Left ventricle myocardium superior (tissue), 1 donor: Measurements from ENCODE around the gene MCM7. TPM values are rescaled to one million over a fixed set of nuclear protein-coding genes. Genes with fewer than 3 reads are reported as not detected.
"Not testable (repeated sequence)": the region's sequence is repeated elsewhere in the genome, so short reads cannot be mapped to it uniquely, and the experiment has no call there.

Experiments
- ATAC-seq: fragments of 200-7000 bp; cut with Tn5 transposase; one replicate; pipeline ENCODE4 v1.9.1; 2020; ENCODE audit warnings: mild to moderate bottlenecking, moderate library complexity
- DNase-seq: peaks from one replicate; pipeline ENCODE4 v3.0.0-alpha.2; 2020
- intact Hi-C: fragments of 100-400 bp; cut with micrococcal nuclease; formaldehyde crosslinking; loops from one replicate; pipeline ENCODE4 v1.11.0; 2022
- long read RNA-seq: library from polyadenylated mRNA; unstranded; transcript quantifications from one replicate; pipeline ENCODE4 v2.0.0, GENCODE V29; 2021
- total RNA-seq: library from RNA; stranded (reverse); fragmentation: NEBNext Ultra II Directional; extraction: Animal tissue kit (Norgen Biotek cat#: 25700); gene quantifications from one replicate; pipeline ENCODE4 v1.2.1, GENCODE V29; 2021
- donor health status: DM: no; HTN: yes; CAD: no; lungs with severe emphysema.

Gene MCM7
- total RNA-seq, result 23.9 TPM
- long read RNA-seq, transcript MCM7-201 (15 exons, 2,957 nt), result major isoform, 11 of 20 reads
- long read RNA-seq, partial matches to known transcripts, result 6 of 20 reads
- long read RNA-seq, other reads (novel, unspliced or antisense), result 3 of 20 reads

DNA sequence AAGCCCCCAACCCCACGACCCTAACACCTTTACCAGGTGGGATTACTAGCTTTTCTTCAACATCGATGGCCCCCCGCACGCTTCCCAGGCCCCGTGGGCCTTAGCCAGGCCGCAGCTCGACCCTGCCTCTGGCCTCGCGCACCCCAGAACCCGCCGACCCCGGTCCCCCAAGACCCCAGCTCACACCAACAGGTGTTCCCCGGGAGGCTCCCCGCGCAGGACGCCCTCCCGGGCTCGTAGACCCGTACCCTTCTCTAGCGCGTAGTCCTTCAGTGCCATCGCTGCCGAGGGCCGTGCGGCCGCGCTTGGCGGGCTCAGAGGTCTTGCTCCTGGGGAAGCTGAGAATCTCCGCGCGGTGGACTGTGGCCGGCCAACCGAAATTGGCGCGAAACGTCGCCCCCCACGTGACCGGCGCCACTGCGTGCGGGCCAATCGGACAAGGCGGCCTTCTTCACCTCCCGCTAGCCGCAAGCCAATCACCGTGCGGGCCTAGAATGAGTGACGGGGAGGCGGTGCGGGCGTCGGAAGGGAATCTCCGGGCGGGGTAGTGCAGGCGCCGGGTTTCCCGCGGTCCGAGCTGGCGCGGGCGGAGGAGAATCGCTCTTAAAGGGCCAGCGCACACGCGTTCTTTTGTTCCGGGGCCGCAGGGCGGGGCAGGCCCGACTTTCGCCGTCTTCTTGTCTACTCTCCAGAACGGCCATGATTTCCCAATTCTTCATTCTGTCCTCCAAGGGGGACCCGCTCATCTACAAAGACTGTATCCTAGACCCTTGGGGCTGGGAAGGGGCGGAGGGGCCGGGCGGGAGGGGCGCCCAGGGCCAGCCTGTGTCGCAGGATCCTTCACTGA is at the start of gene MCM7, which contains the start of gene AP4M1:
MCM7 (minus strand) TSS at position 382 of the 847 bp plus-strand sequence; CDS start at position 279, 103 bp downstream.
AP4M1 (plus strand) TSS at position 628 of the 847 bp plus-strand sequence; CDS start at position 700, 72 bp downstream.
- intact Hi-C loops, result no loop called here
- ATAC-seq (peak; percentile 95), DNase-seq (peak; percentile 99)

DNA sequence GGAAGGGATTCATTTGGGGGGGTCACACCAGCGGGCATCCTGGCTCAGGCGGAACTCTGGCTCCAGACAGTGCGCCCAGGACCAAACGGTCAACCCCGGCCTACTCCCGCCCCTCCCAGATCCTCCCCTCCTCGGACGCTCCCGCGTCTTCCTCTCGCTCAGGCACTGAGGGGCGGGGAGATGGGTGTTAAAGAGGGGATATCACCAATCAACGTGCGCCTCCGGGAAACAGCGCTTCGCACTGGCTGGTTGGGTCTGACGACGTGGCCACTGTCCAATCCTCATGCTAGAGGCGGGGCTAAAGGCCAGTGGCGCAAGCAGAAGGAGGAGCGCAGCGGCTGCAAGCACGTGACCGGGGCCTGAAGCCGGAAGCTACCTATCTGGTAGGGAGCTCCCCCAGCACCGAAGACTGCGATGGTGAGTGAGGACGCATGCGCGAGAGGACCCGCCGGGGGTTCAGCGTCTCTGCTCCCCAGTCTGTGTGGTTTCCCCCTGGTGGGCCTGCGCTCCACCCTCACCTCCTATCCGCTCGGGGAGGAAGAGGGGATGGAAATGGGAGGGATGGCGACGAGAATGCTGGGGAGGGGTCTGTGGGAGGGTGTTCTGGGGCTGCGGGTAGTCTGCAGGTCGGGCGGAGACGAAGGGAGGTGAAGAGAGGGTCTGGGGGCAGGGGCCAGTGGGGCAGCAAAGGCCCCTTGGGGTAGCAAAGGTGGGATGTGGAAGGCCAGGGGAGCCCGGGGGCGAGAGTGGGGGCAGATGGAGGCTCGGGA is 47.5 kb upstream of the MCM7 start, which contains the start of gene LAMTOR4:
LAMTOR4 (plus strand) TSS at position 360 of the 770 bp plus-strand sequence; CDS start at position 415, 55 bp downstream.
- peak; percentile 99 for ATAC-seq
- intact Hi-C loops, result no loop called here
- DNase-seq, result peak; percentile 98

DNA sequence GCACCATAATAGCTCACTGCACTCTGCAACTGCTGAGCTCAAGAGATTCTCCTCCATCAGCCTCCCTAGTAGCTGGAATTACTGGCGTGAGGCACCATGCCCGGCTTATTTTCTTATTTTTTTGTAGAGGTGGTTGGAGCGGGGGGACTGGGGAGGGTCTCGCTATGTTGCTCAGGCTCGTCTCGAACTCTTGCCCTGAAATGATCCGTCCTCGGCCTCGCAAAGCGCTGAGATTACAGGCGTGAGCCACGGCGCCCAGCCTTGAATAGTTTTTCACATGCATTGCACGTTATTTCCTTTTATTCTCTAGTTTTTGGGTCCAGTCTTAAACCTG is 47.0 kb upstream of the MCM7 start:
- intact Hi-C loops, result no loop called here
- DNase-seq (no peak), ATAC-seq (no peak)

DNA sequence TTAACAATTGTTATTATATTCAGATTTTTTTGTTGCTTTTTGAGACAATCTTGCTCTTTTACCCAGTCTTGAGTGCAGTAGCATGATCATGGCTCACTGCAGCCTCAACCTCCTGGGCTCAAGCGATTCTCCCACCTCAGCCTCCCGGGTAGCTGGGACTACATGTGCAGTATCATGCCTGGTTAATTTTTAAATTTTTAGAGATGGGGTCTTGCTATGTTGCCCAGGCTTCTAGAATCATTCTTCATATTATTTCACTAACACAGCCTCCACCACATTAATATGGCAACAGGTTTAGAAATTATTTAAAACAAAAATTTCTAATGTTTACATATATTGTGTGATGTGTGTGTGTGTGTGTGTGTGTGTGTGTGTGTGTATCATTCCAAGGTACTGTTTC is 46.1 kb upstream of the MCM7 start:
- DNase-seq (no peak), ATAC-seq (no peak)
- intact Hi-C loops, result no loop called here

DNA sequence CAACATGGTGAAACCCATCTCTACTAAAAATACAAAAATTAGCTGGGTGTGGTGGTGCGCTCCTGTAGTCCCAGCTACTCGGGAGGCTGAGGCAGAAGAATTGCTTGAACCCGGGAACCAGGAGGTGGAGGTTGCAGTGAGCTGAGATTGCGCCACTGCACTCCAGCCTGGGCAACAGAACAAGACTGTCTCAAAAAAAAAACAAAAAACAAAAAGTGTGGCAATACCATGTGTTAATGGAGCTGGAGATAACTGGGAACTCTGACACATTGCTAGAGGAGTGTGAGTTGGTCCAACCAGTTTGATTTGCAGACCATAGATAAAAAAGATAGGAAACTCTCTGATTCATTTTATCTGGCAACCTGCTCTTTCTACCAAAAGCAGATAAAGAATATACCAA is 45.2 kb upstream of the MCM7 start:
- peak; percentile 3 for DNase-seq
- intact Hi-C loops, ATAC-seq: not testable (repeated sequence)

DNA sequence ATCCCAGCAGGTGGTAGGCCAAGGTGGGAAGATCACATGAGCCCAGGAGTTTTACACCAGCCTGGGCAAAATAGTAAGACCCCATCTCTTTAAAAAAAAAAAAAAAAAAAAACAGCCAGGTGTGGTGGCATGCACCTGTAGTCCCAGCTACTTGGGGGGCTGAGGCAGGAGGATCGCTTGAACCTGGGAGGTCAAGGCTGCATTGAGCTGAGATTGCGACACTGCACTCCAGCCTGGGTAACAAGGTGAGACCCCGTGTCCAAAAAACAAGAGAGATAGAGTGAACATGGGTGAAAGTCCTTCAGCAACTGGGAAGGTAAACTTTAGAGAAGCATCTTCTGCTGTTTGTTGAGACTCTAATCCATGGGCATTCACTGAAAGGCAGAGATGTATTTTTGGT is 41.3 kb upstream of the MCM7 start:
- intact Hi-C loops, result no loop called here
- DNase-seq (no peak), ATAC-seq (no peak)

DNA sequence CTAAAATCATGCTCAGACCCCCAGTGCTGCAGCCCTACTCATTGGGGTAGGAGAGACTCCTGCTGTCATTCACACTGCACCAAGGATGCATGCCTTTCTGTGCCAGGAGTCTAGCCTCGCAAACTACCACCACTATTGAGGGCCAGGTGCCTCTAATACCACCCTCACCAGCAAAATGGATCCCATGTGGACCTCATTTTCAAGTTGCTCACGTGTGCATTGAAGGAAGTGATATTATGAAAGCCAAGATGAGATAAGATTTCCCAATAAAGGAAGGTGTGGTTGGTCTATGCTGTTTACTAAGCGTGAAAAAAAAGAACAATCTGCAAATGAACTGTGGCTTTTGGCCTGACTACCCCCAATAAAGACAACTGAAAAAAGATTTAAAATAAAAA is 40.4 kb upstream of the MCM7 start:
- ATAC-seq, result no peak
- intact Hi-C loops, result no loop called here
- no peak for DNase-seq

DNA sequence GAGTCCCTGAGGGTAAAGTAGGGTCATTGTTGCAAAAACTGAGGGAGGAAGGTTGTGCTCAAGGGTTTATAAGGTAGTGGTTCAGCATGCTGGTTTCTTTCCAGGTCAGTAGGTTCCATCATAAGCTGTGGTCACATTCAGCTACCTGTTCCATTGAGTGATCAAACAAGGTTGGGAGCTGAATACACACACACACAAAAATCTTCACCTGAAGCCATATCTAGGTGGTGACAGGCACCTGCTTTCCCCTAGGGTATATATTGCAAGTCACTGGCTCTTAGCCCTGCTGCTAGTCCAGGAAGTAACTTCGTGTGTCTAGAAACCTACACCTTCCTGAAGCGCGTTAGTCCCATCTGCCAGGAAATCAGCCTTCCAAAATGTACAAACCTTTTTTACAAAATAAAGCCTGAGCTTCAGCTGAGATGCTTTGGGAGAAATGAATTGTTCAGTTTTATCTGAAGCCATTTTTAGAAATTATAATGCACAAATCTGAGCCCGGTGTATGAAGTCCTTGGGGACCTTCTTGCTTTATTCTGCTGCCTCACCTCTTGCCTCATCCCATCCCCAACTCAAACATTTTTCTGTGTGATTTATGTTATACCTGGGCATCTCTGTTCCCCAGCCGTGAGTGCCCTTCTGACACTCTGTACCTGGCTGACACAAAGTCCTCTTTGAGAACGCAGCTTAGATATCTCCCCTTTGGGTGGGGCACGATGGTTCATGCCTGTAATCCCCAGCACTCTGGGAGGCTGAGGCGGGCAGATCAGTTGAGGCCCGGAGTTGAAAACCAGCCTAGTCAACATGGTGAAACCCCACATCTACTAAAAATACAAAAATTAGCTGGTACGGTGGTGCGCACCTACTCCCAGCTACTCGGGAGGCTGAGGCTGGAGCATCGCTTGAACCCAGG is 36.9 kb upstream of the MCM7 start:
- peak; percentile 2 for DNase-seq
- no peak for ATAC-seq
- intact Hi-C loops, result no loop called here

DNA sequence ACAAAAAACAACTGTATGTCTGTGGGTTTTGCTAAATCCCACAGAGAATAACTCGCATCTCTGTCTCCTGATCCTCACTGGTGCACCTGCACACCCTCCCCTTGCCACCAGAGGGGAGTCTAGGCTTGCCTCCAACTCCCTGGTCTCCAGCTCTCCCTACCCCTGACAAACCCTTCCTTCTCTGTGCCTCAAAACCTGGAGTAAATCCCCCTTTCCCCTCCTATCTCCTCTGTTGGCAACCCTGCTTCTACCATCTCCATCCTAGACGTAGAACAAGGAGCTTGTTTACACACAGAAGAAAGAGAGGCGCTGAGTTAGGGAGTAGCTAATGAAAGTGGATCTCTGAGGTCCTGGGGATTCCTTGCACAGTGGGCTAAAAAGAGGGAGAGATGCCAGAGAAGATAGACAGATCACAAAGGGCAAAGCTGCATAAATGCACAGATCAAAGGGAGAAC is 31.5 kb upstream of the MCM7 start:
- ATAC-seq (peak; percentile 62), DNase-seq (peak; percentile 55)
- intact Hi-C loops, result no loop called here

DNA sequence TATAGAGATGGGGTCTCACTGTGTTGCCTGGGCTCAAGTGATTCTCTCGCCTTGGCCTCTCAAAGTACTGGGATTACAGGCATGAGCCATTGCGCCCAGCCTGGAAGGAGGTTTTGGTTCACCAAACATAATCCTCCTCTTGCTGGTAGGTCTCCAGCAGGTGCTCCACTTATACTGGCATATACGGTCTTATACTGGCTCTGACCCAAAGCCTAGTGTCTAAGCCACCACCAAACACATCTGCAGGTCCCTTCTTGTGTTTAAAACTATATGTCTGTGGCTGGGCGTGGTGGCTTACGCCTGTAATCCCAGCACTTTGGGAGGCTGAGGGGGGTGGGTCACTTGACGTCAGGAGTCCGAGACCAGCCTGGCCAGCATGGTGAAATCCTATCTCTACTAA is 30.9 kb upstream of the MCM7 start:
- ATAC-seq (no peak), DNase-seq (peak; percentile 12)
- intact Hi-C loops, result no loop called here

DNA sequence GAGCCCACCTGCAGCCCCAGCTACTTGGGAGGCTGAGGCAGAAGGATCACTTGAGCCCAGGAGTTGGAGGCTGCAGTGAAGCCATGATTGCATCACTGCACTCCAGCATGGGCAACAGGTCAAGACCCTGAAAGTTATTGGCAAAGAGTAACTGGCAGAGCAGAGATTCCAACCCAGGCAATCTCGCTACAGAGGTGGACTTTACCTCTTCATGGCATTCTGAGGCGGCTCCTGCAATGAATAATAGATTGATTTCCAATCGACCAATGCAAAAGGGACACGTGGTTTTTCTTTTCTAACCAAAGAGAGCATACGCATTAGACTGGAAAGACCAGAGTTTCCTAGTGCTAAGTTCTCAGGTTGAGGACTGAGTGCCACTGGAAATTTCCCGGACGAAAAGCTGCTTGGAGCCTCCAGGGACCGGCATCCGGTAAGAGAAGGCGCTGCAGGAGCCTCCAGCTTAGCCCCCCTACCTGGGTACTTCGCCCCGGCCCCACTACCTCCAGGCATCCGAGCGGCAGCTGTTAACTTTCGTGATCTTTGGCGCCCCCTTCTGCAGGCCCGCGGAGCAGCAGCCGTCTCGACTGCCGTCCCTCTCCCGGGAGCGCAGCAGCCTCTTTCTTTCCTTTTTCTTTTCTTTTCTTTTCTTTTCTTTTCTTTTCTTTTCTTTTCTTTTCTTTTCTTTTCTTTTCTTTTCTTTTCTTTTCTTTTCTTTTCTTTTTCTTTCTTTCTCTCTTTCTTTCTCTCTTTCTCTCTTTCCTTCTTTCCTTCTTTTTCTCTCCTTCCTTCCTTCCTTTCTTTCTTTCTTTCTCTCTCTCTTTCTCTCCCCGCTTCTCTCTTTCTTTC is 29.6 kb upstream of the MCM7 start:
- intact Hi-C loops, result no loop called here
- ATAC-seq, result no peak
- peak; percentile 86 for DNase-seq

DNA sequence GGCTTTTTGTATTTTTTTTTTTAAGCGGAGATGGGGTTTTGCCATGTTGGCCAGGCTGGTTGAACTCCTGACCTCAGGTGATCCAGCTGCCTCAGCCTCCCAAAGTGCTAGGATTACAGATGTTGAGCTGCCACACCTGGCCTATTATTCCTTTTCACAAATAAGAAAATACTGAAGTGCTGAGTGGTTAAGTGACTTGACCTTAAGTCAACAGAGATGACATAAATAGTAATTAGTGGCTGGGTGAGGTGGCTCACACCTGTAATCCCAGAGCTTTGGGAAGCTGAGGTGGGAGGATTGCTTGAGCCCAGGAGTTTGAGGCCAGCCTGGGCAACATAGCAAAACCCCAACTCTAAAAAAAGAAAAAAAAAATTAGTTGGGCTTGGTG is 29.0 kb upstream of the MCM7 start:
- intact Hi-C loops, ATAC-seq, DNase-seq: not testable (repeated sequence)

DNA sequence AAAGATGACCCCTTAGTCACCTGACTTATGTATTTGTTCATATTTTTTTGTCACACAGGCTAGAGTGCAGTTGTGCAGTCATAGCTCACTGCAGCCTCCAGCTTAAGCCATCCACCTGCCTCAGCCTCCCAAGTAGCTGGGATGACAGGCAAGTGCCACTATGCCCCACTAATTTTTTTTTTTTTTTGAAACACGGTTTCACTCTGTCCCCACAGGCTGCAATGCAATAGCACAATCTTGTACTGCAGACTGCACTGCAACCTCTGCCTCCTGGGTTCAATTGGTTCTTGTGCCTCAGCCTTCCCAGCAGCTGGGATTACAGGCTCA is 27.4 kb upstream of the MCM7 start:
- ATAC-seq (no peak), DNase-seq (no peak)
- intact Hi-C loops, result no loop called here

DNA sequence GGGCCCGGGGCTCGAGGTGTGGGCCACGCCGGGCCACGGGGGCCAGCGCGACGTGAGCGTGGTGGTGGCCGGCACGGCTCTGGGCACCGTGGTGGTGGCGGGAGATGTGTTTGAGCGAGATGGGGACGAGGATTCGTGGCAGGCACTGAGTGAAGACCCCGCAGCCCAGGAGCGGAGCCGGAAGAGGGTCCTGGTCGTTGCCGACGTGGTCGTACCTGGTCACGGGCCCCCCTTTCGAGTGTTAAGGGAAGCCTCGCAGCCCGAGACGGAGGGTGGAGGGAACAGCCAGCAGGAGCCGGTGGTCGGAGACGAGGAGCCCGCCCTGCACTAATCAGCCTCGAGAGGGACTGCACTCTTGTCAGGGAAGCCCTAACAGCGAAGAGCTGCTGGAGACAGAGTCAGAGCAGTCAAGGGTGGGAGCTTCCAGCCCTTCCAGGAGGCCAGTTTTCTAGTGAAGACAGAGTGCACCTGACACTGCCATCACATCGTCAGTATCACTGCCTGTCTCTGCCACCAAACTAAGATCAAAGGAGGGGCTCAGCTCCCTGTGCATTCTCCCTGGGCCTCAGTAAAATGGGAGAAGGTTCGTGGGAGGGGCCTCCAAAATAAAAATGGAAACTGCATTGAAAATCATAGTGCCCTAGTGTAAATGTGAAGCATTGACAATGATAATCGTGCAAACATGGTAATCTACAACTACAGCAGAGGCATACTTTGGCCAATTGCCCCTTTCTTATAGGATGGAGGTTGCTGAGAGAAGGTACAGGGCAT is 26.9 kb upstream of the MCM7 start:
- DNase-seq (no peak), ATAC-seq (peak; percentile 2)
- intact Hi-C loops, result no loop called here

DNA sequence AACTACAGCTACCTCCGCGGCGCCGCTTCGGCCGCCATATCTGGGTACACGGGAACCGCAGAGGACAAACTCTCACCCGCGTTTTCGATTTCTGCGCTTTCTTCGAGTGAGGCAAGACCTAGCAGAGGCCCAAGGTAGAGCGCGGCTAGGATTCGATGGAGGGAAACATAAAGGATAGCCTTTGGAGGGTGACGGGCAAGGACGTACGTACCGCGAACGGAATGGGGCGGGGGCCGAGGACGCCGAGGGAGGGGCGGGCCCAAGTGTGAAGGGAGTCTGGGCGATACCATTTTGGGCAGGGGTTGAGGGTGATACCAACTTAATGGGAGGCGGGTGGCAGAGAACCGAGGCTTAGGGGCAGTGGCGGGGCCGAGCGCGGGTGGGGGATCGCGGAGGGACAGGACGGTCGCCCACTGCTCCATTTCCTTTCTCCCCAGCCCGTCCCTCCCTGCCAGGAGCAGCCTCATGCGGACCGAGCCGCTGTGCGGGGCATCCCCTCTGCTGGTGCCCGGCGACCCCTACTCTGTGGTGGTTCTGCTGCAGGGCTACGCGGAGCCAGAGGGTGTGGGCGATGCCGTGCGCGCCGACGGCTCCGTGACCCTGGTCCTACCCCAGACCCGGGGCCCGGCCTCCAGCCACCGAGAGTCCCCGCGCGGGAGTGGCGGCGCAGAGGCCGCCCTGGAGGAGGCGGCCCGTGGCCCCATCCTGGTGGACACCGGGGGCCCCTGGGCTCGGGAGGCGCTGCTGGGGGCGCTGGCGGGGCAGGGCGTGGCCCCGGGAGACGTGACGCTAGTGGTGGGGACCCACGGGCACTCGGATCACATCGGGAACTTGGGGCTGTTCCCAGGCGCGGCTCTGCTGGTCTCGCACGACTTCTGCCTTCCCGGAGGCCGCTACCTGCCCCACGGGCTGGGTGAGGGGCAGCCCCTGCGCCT is 26.0 kb upstream of the MCM7 start, which contains the start of gene MBLAC1:
MBLAC1 (plus strand) TSS at position 37 of the 935 bp plus-strand sequence; CDS start at position 466, 429 bp downstream.
- DNase-seq, result peak; percentile 88
- ATAC-seq, result peak; percentile 94
- intact Hi-C loops, result no loop called here

DNA sequence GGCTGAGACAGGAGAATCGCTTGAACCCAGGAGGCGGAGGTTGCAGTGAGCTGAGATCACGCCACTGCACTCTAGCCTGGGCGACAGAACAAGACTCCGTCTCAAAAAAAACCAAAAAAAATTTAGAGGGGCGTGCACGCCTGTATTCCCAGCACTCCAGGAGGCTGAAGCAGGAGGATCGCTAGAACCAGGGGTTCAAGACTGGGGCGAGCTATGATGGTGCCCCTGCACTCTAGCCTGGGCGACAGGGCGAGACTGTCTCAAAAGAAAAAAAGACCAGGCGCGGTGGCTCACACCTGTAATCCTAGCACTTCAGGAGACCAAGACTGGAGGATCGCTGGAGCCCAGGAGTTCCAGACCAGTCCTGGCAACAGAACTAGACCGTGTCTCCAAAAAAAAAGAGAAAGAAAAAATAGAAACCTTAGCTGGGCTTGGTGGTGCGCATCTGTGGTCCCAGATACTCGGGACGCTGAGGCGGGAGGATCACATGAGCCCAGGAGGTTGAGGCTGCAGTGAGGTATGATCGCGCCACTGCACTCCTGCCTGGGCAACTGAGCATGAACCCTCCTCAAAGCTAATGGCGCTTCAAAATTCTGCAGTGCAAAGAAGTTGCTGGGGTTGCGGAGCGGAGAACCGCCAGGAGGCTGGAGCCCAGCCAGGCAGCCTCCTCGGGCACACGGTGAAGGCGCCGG is 25.2 kb upstream of the MCM7 start:
- DNase-seq (peak; percentile 87), ATAC-seq (peak; percentile 39)
- intact Hi-C loops, result no loop called here
